NCI-H446 (cell line): ENCODE results near the gene COG1.
A peak's percentile ranks its signal among the peaks of the same experiment; 100 is the strongest.
"Not testable (repeated sequence)": the region's sequence is repeated elsewhere in the genome, so short reads cannot be mapped to it uniquely, and the experiment has no call there.

Experiments used
- DNase-seq, 2 experiments: peaks; one replicate each; lab custom pipeline; 2025; lab: John Stamatoyannopoulos, UW

Gene COG1, protein sequence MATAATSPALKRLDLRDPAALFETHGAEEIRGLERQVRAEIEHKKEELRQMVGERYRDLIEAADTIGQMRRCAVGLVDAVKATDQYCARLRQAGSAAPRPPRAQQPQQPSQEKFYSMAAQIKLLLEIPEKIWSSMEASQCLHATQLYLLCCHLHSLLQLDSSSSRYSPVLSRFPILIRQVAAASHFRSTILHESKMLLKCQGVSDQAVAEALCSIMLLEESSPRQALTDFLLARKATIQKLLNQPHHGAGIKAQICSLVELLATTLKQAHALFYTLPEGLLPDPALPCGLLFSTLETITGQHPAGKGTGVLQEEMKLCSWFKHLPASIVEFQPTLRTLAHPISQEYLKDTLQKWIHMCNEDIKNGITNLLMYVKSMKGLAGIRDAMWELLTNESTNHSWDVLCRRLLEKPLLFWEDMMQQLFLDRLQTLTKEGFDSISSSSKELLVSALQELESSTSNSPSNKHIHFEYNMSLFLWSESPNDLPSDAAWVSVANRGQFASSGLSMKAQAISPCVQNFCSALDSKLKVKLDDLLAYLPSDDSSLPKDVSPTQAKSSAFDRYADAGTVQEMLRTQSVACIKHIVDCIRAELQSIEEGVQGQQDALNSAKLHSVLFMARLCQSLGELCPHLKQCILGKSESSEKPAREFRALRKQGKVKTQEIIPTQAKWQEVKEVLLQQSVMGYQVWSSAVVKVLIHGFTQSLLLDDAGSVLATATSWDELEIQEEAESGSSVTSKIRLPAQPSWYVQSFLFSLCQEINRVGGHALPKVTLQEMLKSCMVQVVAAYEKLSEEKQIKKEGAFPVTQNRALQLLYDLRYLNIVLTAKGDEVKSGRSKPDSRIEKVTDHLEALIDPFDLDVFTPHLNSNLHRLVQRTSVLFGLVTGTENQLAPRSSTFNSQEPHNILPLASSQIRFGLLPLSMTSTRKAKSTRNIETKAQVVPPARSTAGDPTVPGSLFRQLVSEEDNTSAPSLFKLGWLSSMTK

DNA sequence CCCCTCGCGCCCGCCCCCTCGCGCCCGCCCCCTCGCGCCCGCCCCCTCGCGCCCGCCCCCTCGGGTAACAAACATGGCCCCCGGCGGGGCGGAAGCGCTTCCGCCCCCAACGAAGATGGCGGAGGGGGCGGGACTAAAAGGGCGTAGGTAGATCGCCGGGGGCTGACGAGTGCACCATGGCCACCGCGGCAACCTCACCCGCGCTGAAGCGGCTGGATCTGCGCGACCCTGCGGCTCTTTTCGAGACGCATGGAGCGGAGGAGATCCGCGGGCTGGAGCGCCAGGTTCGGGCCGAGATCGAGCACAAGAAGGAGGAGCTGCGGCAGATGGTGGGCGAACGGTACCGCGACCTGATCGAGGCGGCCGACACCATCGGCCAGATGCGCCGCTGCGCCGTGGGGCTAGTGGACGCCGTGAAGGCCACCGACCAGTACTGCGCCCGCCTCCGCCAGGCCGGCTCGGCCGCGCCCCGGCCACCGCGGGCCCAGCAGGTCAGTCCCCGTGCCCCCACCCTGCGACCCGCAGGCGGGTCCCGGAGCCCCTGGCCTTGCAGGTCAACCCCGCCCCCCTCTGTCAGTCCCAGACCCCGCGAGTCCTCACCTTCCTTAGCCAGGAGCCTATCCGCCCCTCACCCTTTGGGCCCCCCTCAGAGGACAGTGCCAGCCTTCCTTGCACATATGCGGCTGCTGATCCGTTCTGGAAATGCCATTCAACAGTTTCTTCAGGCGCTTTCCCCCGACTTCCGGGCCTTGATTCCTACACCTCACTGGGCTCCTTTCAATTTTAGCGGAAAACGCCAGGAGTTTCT lies at the start of gene COG1:
Gene COG1 (plus strand): TSS at position 162 of the 808 bp plus-strand sequence. CDS start 15 bp downstream, at position 177.
- DNase-seq, result peak; percentile 76 to 91

DNA sequence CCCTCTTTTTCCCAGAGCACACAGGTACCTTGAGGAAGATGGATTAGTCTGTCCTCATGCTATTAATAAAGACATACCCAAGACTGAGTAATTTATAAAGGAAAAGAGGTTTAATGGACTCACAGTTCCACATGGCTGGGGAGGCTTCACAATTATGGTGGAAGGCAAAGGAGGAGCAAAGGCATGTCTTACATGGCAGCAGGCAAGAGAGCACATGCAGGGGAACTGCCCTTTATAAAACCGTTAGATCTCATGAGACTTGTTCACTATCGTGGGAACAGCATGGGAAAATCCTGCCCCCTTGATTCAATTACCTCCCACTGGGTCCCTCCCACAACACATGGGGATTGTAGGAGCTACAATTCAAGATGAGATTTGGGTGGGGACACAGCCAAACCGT lies 48.6 kb upstream of the COG1 start:
- not testable (repeated sequence) for DNase-seq

DNA sequence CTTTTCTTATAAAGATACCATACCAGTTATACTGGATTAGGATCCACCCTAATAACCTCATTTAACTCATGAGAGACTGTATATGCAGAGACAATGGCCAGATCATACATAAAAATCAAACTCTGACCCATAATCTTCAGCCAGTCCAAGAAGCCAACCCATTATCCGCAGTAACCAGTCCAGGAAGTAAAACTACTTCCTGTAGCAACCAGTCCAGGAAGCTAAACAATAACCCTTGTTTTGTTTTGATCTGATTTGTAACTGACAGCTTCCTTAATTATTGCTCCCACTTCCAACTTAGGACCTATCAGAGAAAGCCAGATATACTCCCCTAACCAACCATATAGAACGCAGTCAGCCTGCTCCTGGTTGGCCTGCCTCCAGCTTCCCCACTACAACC lies 47.2 kb upstream of the COG1 start:
- no peak for DNase-seq

DNA sequence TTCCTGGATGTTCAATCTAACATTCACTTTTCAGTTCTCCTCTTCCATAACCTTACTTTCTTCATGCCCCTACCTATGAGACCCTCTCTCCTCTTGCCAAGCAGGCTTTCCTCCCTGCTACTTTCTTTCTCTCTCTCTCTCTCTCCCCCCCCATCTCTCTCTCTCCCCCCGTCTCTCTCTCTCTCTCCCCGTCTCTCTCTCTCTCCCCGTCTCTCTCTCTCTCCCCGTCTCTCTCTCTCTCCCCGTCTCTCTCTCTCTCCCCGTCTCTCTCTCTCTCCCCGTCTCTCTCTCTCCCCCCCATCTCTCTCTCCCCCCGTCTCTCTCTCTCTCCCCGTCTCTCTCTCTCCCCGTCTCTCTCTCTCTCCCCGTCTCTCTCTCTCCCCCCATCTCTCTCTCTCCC lies 45.1 kb upstream of the COG1 start:
- DNase-seq, result not testable (repeated sequence)

DNA sequence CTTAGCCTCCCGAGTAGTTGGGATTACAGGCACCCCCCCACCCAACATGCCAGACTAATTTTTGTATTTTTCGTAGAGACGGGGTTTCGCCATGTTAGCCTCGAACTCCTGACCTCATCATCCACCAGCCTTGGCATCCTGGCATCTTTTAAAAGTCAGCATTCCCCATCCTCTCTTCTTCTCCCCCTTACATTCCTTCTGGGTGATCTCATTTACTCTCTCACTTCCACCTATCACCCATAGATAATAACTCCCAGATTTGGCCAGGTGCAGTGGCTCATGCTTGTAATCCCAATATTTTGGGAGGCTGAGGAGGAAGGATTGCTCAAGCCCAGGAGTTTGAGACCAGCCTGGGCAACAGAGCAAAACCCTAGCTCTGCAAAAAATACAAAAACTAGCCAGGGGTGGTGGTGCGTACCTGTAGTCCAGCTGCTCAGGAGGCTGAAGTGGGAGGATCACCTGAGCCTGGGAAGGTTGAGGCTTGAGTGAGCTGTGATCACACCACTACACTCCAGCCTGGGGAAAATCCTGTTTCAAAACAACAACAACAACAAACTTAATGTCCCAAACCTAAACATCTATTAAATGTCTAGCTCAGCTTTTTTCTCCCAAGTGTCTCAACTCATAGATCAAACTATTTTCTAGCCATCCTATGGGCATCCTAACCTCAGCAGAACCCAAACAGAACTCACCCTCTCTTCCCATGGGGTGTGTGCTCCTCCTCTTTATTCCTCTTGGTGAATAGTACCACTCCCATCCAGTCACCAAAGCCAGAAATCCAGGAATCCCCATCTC lies 44.1 kb upstream of the COG1 start:
- DNase-seq, result no peak

DNA sequence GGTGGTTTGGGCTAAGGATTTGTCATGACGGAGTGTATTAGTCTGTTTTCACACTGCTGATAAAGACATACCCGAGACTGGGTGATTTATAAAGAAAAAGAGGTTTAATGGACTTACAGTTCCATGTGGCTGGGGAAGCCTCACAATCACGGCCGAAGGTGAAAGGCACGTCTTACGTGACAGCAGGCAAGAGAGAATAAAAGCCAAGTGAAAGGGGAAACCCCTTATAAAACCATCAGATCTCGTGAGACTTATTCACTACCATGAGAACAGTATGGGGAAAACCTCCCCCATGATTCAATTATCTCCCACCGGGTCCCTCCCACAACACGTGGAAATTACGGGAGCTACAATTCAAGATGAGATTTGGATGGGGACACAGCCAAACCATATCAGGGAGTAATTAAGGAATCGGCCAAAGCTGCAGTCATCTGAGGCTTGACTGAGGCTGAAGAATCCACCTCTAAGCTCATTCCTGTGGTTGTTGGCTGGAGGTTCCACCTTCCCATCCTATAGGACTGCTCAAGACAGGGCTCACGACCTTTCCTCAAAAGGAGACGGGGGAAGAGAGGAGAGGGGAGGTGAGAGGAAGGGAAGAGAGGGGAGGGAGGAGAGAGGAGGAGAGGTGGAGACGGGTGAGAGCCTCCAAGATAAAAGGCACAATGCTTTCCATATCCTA lies 42.1 kb upstream of the COG1 start:
- not testable (repeated sequence) for DNase-seq

DNA sequence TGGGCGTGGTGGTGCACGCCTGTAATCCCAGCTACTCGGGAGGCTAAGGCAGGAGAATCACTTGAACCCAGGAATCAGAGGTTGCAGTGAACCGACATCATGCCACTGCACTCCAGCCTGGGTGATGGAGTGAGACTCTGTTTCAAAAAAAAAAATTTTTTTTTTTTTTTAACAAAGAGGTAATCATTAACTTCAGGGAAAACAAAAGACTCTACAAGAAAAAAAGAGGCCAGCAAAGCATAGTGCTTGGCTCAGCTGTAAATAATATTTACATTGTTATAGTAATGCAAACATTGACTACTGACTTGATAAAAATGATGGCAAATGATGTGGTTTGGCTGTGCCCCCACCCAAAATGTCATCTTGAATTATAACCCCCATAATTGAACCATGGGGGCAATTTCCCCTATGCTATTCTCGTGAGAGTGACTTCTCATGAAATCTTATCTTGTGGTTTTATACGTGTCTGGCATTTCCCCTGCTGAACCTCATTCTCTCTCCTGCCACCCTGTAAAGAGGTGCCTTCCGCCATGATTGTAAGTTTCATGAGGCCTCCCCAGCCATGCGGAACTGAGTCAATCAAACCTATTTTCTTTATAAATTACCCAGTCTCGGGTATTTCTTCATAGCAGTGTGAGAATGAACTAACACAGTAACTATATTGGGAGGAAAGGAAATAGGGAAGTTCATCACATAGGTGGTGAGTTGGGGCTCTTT lies 40.8 kb upstream of the COG1 start:
- no peak for DNase-seq

DNA sequence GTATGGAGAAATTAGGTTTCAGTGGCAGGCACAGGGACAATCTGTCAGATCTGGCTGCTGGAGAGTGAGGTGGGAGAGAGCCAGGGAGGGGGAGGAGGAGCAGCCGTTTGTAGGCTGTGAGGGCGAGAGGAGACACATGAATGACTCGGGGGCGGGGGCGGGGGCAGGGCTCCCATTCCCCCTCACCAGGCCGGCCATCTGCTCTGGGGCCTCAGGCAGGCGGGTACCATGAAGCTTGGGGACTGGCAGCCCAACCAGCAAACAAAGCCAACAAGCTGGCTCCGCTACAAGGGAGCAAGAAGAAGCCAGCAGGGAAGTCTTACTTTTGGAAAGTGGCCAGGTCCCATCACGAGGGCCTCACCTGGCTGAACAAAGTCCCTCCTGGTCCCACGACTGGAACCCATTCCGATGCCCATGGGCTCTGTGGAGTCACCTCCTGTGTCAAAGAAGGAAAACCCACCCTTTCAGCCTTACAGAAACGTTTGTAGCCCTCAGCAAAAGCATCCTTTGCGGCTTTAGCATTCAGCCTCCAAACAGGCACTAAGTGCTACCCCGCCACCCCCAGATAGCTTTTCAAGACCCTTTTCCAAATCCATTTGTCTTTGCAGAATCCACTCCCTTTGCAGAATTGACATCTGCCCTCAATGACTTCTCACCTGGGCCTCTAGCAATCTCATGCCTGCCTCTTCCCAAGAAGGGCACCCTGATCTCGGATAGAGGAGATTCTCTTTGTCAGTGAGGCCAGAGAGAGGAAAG lies 37.3 kb upstream of the COG1 start:
- peak; percentile 91 to 95 for DNase-seq

DNA sequence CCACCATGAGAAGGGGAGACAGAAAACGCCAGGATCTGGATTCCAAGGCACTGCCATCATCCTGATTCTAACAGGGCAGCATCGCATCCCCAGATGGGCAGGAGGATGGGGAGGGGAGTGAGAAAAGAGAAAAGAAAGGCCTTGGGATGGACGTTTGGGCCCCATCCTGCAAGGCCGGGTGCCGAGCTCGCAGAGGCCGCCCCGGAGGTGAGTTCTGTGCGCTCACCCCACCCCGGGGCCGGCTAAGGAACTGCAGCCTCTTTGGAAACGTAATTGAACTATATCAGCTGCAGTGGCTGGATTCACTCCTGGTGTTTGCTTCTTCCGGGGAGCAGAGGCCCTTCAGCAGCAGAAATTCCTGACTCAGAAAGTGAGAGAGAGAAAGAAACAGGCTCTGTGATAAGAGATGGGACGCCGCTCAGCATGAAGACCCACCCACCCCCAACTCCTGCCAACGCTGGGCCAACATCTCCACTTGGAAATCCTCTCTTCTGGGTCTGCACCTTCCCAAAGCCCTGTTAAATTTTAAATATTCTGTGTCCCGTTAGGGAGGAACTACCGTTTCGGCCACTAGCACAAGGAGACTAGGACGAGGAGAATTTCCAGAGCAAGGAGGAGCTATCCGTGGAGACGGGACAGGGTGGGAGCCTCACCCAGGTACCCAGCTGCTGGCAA lies 36.6 kb upstream of the COG1 start:
- DNase-seq, result peak; percentile 45 to 90

DNA sequence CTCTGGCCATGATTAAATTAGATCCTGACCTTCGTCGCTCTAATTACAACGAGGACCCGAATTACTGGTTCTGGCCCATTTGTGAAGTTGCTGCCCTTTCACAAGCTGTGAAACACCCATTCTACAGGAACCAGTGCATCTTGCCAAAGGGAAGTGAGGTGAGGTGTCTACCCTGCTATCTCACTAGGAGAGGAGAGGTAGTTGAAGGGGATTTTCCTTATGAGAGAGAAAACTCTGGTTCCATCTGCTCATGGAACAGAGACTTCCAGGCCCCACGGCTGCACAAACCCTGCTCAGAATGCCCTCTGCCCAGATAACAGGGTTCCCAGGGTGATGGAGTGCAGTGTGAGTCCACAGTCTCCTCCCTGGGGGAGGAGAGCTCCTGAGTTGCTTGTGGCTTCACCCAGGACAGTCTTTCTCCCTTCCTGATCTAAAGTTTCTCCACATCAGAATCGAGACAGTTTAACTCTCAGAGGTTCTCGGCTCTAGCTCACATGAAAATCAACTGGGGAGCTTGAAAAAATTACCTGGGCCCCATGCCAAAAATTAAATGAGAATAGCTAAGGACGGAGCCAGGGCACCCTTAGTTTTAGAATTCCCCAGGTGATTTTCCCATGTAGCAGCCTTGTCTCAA lies 35.9 kb upstream of the COG1 start:
- peak in 1 of 2 experiments; percentile 83 for DNase-seq

DNA sequence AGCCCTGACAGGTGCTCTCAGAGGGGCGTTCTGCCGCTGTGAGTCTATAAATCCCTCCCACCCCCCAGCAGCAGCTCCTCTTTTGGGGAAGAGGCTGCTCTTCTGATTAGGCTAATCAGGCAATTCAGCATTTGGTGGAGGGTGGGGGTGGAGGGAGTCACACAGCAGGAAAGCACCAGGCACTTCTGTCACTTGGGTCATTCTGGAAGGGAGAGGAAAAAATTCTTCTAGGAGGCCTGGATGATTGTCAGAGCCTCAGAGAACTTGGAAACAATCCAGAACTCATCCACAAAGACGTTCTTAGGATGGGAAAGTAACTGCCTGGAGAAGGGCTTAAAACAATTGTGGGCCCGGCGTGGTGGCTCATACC lies 35.3 kb upstream of the COG1 start:
- peak in 1 of 2 experiments; percentile 83 for DNase-seq

DNA sequence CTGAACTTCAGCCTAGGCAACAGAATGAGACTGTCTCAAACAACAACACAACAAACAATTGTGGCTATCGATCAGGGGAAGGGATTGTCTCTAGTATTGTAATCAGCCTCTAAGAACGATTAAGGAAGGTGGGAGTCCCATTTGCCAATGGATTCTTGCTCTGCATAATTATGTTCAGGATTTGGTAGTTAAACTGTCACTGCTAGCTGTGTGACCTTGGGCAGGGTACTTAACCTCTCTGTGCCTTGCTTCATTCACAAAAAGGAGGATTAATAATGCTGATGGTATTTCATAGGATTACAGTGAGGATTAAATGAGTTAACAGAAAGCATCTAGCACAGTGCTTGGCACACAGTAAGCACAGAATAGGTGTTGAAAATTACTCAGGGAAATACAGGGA lies 34.7 kb upstream of the COG1 start:
- DNase-seq, result no peak

DNA sequence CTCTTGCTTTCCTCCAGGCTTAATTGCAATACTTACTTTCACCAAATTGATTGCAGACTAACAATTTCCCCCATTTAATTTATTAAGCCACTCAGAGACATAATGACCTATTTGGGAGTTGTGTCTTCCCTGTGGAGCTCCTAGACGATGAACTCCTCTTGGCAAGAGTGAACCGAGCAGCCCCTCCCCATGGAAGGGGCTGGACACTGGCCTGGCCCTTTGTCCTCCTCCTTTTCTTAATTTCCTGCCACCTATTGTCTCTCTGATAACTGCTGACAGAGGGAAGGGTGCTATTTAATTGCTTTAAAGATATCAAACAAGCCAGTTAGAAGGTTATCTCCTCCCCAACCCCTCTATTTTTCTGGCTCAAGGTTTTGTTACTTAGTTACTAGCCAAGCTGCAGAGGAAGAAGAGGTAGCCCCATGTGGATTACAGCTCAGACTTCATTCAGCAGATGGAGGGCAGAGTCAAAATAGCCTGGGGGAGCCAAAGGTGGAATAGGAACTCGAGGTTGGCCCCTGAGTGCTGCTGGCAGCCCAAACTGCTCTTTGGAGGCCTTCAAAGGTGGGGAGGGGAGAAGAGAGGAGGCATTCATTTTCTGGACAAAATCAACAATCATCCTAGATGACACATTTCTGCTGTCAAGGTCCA lies 31.8 kb upstream of the COG1 start:
- peak in 1 of 2 experiments; percentile 34 for DNase-seq

DNA sequence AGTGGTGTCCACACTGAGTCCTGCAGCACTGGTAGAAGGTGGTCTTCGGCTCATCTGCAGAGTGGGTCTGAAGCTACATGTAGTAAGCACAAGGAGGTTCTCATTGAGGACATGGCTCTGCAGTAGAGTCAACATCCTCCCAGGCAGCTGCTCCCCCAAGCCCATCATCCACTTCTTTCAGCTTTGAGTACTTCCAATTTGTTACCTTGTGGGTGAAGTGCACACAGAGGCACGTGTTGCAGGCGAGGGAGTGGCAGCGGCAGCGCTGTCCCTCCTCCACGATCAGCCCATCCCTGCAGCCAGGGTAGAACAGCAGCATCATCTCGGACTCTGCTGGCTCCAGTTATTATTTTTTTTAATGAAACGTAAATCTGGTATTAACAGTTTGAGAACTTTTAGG lies 29.8 kb upstream of the COG1 start:
- DNase-seq, result no peak

DNA sequence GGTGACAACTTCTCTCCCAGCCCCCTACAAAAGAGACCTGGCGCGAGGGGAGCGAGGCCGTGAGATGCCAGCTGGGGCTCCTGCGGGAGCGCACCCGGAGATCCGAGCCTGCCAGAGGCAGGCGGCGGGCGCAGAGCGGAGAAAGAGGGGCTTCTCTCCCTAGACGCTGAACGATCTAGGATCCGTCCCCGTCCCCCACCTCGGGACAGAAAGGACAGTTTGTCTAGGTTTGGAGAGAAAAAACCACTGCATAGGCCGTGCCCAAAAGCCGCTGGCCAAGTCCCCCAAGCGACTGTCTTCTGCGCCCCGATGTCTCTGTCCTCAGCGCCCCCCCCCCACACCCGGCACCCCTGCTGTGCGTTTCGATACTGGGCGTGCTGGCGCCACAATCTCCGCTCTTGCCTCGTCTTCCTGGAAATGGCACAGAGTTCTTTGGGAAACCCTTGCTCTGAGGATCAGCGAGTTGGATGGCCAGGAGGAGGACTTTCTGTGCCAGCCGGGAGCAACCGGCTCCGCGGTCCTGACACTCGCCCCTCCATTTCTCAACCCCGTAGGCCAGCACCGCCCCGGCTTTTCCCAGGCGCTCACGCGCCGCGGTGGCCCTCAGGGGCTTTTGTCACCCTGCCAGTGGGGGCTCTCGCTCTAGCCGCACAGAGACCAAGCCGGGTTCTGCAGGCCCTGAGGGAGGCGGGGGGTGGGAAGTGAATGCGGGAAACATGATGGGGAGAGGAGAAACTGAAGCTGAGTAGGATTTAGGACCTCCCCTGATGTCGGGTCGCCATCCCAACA lies 27.0 kb upstream of the COG1 start:
- no peak for DNase-seq

DNA sequence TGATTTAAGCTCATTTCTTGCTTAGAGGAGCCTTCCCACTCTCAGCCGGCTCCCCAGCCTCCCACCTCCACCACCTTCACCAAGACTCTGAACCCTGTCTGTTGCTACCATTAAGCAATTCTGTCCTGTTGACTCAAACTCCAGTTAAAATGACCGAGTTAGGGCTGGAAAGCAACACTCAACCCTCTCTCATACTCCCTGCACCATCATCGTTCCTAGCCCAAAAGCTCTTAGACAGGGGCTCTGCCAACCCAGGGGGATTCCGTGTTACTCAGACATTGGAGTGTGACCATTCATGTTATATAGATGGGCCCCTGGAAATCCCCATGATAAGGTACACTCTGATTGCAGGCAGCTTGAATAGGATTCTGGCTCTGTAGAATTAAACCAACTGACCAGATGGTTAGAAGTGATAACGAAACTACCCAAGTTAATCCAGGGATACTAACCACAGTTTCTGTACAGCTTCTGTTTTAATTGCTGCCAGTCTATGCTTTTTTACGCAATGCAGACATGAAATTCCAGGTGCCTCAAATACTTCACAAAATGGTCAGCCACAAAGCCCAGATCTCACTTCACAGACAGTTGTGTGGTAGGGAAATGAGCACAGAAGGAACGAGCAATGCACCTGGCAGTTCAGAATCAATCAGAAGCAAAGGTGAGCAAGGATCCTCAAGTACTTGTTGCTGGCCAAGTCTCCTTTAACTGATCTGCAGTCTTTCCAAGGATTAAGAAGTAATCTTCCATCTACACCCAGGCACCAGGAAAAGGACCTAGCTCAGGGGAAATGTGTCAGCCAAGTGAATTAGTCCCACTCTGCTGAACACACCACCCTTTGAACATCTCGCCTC lies 25.9 kb upstream of the COG1 start:
- DNase-seq, result no peak
